OCI-LY1 (cell line): ENCODE results near the gene GCC2.

Source experiments
- H2AFZ ChIP-seq: fragments of 200-600 bp; sonication (generic), shearing (Covaris generic); 2 replicates; pipeline ENCODE4 v1.6.0; 2014; ENCODE audit warnings: antibody characterized with exemption, mild to moderate bottlenecking, low read length
- H3F3A ChIP-seq: fragments of 200-600 bp; sonication (generic), shearing (Covaris generic); 2 replicates; pipeline ENCODE4 v1.6.0; 2014; ENCODE audit warnings: mild to moderate bottlenecking, antibody characterized with exemption, low read length, moderate library complexity; ENCODE audit not compliant: insufficient read depth
- H3K27ac ChIP-seq: fragments of 200-600 bp; sonication (generic); 2 replicates; pipeline ENCODE4 v1.5.1; 2014; ENCODE audit warnings: low read length, mixed run types, mild to moderate bottlenecking, low read depth; ENCODE audit not compliant: poor library complexity, severe bottlenecking
- H3K27me3 ChIP-seq: fragments of 200-600 bp; sonication (generic); 2 replicates; pipeline ENCODE4 v1.6.0; 2014; ENCODE audit warnings: antibody characterized with exemption, mild to moderate bottlenecking, low read length, moderate library complexity; ENCODE audit not compliant: insufficient read depth
- H3K36me3 ChIP-seq: fragments of 200-600 bp; sonication (generic); 2 replicates; pipeline ENCODE4 v1.6.1; 2014; ENCODE audit warnings: mild to moderate bottlenecking, antibody characterized with exemption, low read length, moderate library complexity, mixed read lengths; ENCODE audit not compliant: insufficient read depth
- H3K4me1 ChIP-seq: fragments of 200-600 bp; sonication (generic); 2 replicates; pipeline ENCODE4 v1.5.1; 2014; ENCODE audit warnings: mild to moderate bottlenecking, low read length, moderate library complexity; ENCODE audit not compliant: insufficient read depth, severe bottlenecking
- H3K4me2 ChIP-seq: fragments of 200-600 bp; sonication (generic), shearing (Covaris generic); 2 replicates; pipeline ENCODE4 v1.6.1; 2014; ENCODE audit warnings: low read length
- H3K4me3 ChIP-seq: fragments of 200-600 bp; sonication (generic); 2 replicates; pipeline ENCODE4 v1.5.1; 2014; ENCODE audit warnings: low read length, low read depth, mild to moderate bottlenecking, mixed read lengths; ENCODE audit not compliant: poor library complexity, severe bottlenecking
- H3K79me2 ChIP-seq: fragments of 200-600 bp; shearing (Covaris generic); 2 replicates; pipeline ENCODE4 v1.6.1; 2016; ENCODE audit warnings: mixed run types, low read length, mixed read lengths; ENCODE audit not compliant: insufficient read depth
- H3K9ac ChIP-seq: fragments of 200-600 bp; sonication (generic), shearing (Covaris generic); 2 replicates; pipeline ENCODE4 v1.6.1; 2014; ENCODE audit warnings: mild to moderate bottlenecking, low read length, mixed read lengths
- H3K9me2 ChIP-seq: fragments of 200-600 bp; sonication (generic), shearing (Covaris generic); 2 replicates; pipeline ENCODE4 v1.6.1; 2014; ENCODE audit warnings: low read depth, mild to moderate bottlenecking, low read length, mixed read lengths
- H3K9me3 ChIP-seq: fragments of 200-600 bp; shearing (Covaris generic); 2 replicates; pipeline ENCODE4 v1.6.1; 2014; ENCODE audit warnings: low read length, mixed read lengths
- H4K20me1 ChIP-seq: fragments of 200-600 bp; sonication (generic), shearing (Covaris generic); 2 replicates; pipeline ENCODE4 v1.6.0; 2016; ENCODE audit warnings: mild to moderate bottlenecking, low read length; ENCODE audit not compliant: insufficient read depth
- EZH2 ChIP-seq: fragments of 200-600 bp; sonication (generic), shearing (Covaris generic); IDR thresholded peaks from 2 replicates; pipeline ENCODE4 v1.8.0; 2017; ENCODE audit warnings: borderline replicate concordance, mixed run types, mild to moderate bottlenecking, antibody characterized with exemption, low read length, moderate library complexity, mixed read lengths
- TF ChIP-seq, protein P1 (sequence below): fragments of 200-600 bp; sonication (generic), shearing (Covaris generic); IDR thresholded peaks from 2 replicates; pipeline ENCODE4 v1.5.1; 2017; ENCODE audit warnings: mild to moderate bottlenecking, antibody characterized with exemption, low read length, moderate library complexity, mixed read lengths

GCC2 gene

GRCh38 chr2:108414256-108414876 lies 34.6 kb upstream of the GCC2 start:
- no peak for TF ChIP-seq EZH2
- TF ChIP-seq, protein P1, sequence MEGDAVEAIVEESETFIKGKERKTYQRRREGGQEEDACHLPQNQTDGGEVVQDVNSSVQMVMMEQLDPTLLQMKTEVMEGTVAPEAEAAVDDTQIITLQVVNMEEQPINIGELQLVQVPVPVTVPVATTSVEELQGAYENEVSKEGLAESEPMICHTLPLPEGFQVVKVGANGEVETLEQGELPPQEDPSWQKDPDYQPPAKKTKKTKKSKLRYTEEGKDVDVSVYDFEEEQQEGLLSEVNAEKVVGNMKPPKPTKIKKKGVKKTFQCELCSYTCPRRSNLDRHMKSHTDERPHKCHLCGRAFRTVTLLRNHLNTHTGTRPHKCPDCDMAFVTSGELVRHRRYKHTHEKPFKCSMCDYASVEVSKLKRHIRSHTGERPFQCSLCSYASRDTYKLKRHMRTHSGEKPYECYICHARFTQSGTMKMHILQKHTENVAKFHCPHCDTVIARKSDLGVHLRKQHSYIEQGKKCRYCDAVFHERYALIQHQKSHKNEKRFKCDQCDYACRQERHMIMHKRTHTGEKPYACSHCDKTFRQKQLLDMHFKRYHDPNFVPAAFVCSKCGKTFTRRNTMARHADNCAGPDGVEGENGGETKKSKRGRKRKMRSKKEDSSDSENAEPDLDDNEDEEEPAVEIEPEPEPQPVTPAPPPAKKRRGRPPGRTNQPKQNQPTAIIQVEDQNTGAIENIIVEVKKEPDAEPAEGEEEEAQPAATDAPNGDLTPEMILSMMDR = no peak
- Histone ChIP-seq H3F3A (no peaks in the 10 kb centered on the region), H3K36me3 (no peaks in the 10 kb centered on the region), H2AFZ (no peak overlapping the region), H3K79me2 (no peaks in the 10 kb centered on the region), H3K27ac (no peak overlapping the region), H3K27me3 (no peaks in the 10 kb centered on the region), H3K9me3 (no peaks in the 10 kb centered on the region), H3K4me3 (no peak overlapping the region), H3K4me2 (no peak overlapping the region), H3K9ac (no peak overlapping the region), H3K9me2 (no peaks in the 10 kb centered on the region), H4K20me1 (no peaks in the 10 kb centered on the region), H3K4me1 (no peaks in the 10 kb centered on the region)

DNA sequence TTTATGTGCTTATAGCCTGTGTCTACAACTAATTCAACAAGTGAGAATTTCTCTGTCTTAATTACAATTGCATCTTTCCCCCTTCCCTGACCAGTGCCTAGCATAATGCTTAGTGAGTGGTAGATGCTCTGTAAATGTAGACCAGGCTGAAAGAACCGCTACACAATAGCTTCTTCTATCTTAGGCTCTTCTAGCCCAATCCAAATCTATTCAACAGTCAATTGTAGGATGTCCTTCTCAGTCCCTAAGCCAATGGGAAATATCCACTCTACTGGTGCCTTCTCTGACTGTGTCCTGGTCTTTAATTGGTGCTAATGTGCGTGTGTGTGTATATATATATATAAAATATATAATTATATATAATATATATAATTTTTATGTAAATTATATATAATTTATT lies 34.1 kb upstream of the GCC2 start:
- Histone ChIP-seq H3K4me2 (no peak overlapping the region), H3K9ac (no peak overlapping the region), H3K27ac (no peak overlapping the region), H3K9me3 (no peaks in the 10 kb centered on the region), H3F3A (no peaks in the 10 kb centered on the region), H3K36me3 (no peaks in the 10 kb centered on the region), H3K27me3 (no peaks in the 10 kb centered on the region), H4K20me1 (no peaks in the 10 kb centered on the region), H3K4me1 (no peaks in the 10 kb centered on the region), H3K9me2 (no peaks in the 10 kb centered on the region), H3K4me3 (no peak overlapping the region), H2AFZ (no peak overlapping the region), H3K79me2 (no peaks in the 10 kb centered on the region)
- TF ChIP-seq, protein P1 = no peak
- no peak for TF ChIP-seq EZH2

GRCh38 chr2:108417254-108417653 lies 31.8 kb upstream of the GCC2 start:
- TF ChIP-seq, protein P1 = peak; percentile 30; the same call in 1 of the 2 replicates
- TF ChIP-seq EZH2 = no peak
- Histone ChIP-seq H3K9me3 (no peaks in the 10 kb centered on the region), H3K27ac (no peak overlapping the region), H3K4me2 (no peak overlapping the region), H3K4me3 (no peak overlapping the region), H3K9me2 (no peaks in the 10 kb centered on the region), H3K9ac (no peak overlapping the region), H3K79me2 (no peaks in the 10 kb centered on the region), H3K36me3 (no peaks in the 10 kb centered on the region), H4K20me1 (no peaks in the 10 kb centered on the region), H3K27me3 (no peaks in the 10 kb centered on the region), H3K4me1 (no peaks in the 10 kb centered on the region), H3F3A (no peaks in the 10 kb centered on the region), H2AFZ (no peak overlapping the region)
